T1000 (cell line): ENCODE data around the gene GSTP1.

ENCODE experiments used
- DNase-seq: peaks from one replicate; lab custom pipeline; 2025; ENCODE audit warnings: mixed read lengths; lab: John Stamatoyannopoulos, UW

GSTP1 gene

DNA sequence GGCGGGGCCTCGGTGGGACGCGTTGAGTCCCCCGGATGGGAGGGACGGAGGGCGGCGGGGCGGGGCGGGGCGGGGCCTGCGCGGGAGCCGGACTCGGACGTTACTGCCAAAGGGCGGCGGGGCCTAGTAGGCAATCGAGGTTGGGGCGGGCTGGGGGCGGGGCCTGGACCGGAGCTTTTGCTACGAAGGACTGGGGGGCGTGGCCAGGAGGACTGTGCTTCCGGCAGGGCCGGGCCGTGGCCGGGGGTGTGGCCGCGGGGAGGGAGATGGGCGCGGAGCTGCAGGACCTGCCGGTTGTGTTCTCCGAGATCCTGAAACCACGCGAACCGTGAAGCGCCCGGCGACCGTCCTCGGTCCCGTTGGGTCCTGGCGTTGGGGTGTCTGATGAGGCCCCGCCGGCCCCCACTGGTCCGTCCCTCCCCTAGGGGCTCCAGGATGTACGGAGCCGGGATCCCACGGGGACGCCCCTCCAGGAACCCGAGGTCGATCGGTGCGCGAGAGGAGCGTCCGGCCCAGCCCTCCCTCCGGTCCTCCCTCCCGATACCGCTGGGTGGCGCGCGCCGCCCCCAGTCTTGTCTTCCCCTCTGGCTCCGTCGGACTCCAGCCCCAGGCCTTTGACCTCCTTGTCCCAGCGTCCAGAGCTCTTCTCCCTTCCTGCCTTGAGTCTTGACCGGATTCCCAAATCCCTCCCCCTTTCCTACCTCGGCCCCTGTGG lies 46.8 kb downstream of the GSTP1 start:
- DNase-seq: peak; percentile 99

DNA sequence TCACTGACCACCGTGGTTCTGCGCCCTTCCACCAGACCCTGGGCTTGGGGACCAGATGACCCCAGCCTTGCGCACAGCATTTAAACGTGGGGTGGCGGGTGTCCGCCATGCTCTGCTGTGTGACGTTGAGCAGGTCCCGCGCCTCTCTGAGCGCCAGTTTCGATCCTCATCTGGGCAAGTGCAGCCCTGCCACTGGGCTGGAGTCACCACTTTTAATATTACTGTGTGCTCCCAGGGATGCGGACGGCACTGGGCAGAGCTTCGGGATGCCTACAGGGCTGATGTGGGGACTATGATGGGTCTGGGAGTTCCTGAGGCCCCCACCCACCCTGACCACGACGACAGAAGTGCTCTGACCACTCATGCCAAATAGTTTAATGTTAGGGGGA lies 47.3 kb downstream of the GSTP1 start:
- no peak for DNase-seq

DNA sequence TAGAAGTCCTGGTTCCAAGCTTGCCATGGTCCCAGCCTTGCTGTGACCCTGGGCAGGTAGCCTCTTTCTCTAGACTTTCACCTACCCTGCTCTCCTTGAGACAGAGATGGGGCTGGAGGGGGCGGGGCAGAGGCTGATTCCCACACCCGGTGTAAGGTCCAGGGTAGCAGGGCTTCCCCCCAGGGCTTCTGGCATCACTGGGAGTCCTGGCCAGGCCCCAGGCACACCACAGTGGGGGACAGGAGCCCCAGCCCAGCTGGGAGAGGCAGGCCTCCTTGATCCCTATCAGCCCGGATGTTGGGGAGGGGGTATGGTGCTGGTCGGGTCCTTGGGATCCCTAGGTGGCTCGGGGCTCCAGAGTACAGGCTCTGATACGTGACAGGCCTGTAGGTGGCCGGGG lies 47.8 kb downstream of the GSTP1 start:
- no peak for DNase-seq

DNA sequence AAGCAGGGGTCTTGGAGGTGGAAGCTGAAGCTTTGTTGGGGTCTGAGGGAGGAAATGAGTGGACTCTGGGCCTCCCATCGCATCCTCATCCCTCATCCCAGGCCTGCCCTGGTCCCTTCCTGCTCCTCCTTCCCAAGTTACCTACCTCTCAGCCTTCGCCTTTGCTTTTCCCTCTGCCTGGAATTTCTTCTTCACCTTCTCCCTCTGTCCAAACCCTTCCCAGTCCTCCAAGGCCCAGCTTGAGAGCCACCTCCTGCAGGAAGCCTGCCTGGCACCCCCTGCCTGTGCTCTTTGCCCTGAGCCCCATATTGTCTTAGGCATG lies 48.2 kb downstream of the GSTP1 start:
- no peak for DNase-seq

DNA sequence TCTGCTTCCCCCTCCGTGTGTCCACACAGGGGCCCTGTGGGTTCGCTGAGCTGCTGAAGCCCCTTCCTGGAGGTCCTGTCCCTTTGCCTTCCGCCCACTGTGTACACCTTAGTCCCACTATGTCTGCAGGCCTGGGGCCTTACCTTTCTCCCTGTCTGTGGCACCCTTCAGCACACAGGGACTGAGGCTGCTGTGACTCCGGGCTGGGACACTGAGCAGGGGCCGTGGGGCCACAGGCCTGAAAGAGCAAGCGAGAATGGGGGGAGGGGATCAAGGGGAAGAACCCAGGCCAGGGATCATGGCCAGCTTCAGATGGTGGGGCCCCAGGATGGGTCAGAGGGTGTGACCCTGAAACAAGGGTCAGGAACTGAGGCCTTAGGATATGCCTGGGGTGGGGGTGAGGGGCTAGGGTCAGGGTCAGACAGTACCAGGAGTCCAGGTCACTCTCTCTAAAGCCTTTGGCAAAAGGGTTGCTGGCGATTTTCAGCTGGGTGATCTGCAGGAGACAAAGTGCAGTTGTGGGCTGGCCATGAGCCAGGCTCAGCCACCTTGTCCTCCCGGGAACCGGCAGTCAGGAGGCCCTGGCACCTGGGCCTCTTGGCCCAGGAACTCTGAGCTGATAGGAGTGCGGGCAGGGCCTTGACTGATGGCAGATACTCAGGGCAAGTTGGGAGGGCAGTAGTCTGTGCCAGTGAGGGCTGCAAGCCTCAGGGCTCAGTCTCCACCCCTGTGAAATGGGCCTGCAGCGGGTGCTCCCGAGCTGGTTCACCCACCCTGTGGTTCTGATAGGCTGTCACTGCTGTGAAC lies 48.8 kb downstream of the GSTP1 start:
- no peak for DNase-seq

GRCh38 chr11:67632982-67633755 lies 49.6 kb downstream of the GSTP1 start:
- no peak for DNase-seq

- DNase-seq: no peak
These were observed 50.2 kb downstream of the GSTP1 start for GRCh38 chr11:67633758-67634365.

DNA sequence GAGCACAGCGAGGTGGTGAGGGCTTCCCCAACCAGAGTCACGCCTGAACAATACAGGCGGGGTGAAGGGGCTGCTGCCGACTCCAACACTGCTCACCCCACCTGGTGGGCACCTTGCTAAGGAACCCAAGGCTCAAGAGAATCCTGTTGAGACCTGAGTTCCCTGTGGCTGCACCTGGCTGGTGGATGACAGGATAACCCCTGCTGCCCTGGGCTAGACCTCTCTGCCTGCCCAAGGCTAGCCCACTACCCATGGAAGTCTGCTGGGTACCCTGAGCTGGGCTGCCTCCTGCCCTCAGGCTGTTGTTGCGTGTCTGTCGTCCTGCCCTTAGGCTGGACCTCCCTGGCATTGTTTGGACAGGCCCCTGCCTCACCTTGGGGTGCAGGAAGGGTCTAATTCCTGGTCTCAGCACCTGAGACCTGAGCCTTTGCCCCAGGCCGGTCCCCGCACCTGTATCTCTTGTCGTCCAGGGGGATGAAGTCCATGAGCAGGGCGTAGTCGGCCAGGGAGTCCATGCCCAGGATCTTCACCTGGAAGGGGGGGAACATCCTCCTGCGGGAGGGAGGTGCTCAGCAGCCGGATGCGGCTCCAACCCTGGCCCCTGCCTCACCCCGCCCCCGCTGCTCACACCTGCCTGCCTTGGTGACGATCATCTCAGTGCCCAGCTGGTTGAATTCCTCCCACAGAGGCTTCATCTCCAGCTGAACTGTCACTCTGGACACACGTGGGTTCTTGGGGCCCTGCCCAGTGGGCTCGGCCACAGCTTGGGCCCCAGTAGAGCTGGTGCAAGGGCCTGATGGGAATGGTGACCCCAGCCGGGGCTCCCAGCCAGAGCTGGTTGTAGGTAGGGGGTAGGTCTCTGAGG lies 51.0 kb downstream of the GSTP1 start:
- no peak for DNase-seq

GRCh38 chr11:67635231-67635521 lies 51.6 kb downstream of the GSTP1 start:
- DNase-seq: no peak
